HG03460 (cell line): ENCODE results near the gene SSH2.

Experiments used
- ATAC-seq: cut with Tn5 transposase; IDR thresholded peaks from one replicate; pipeline ENCODE4 v1.9.1; 2021; ENCODE audit not compliant: unreplicated experiment

SSH2 gene

GRCh38 chr17:29592850-29593551 lies 337.0 kb downstream of the SSH2 start, which contains the start of gene ANKRD13B:
Gene ANKRD13B, plus strand, starts transcription at chr17:29593132. Its CDS starts 490 bp downstream, at chr17:29593622.
- no peak for ATAC-seq

GRCh38 chr17:29591737-29592608 lies 338.1 kb downstream of the SSH2 start:
- no peak for ATAC-seq

GRCh38 chr17:29591146-29591736 lies 338.8 kb downstream of the SSH2 start:
- ATAC-seq = no peak

- no peak for ATAC-seq
These were observed 339.4 kb downstream of the SSH2 start for GRCh38 chr17:29590411-29591145.

- ATAC-seq = peak; percentile 48
These were observed 340.3 kb downstream of the SSH2 start, which contains the start of gene GIT1 for GRCh38 chr17:29589524-29590410. Gene GIT1, minus strand, starts transcription at chr17:29589648. Its CDS starts 270 bp downstream, at chr17:29589378.

- ATAC-seq = peak; percentile 13
These were observed 341.2 kb downstream of the SSH2 start for GRCh38 chr17:29588562-29589411.

- no peak for ATAC-seq
These were observed 341.9 kb downstream of the SSH2 start for GRCh38 chr17:29588017-29588561.

GRCh38 chr17:29587591-29587990 lies 342.4 kb downstream of the SSH2 start:
- no peak for ATAC-seq

GRCh38 chr17:29586676-29587469 lies 343.2 kb downstream of the SSH2 start:
- no peak for ATAC-seq

- ATAC-seq = no peak
These were observed 344.8 kb downstream of the SSH2 start for GRCh38 chr17:29585080-29585751.

DNA sequence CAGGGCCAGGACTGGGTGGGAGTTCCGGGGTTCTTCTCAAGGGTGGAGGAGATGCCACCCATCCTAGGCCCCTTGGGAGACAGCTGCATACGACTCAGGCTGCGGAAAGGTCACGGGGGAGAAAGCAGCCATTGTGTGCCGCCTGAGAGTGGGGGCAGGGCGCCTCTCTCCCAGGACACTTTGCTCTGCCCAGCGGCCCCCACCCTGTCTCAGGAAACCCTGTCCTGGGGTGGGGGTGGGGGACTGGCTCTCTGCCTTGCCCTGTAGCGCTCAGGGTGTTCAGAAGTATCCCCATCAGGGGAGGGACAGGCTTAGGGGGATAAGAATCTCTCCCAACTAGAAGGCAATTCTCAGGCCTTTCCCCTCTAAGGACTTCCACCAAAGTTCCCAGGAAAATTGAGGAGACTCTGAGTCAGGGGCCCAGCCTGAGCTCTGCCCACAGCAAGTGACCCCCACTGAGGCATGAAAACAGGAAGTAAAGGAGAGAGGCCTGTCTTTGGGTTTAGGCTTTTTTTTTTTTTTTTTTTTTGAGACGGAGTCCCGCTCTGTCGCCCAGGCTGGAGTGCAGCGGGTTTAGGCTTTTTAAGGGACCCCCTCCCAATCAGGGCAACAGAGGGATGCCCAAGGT lies 345.5 kb downstream of the SSH2 start:
- ATAC-seq = no peak

DNA sequence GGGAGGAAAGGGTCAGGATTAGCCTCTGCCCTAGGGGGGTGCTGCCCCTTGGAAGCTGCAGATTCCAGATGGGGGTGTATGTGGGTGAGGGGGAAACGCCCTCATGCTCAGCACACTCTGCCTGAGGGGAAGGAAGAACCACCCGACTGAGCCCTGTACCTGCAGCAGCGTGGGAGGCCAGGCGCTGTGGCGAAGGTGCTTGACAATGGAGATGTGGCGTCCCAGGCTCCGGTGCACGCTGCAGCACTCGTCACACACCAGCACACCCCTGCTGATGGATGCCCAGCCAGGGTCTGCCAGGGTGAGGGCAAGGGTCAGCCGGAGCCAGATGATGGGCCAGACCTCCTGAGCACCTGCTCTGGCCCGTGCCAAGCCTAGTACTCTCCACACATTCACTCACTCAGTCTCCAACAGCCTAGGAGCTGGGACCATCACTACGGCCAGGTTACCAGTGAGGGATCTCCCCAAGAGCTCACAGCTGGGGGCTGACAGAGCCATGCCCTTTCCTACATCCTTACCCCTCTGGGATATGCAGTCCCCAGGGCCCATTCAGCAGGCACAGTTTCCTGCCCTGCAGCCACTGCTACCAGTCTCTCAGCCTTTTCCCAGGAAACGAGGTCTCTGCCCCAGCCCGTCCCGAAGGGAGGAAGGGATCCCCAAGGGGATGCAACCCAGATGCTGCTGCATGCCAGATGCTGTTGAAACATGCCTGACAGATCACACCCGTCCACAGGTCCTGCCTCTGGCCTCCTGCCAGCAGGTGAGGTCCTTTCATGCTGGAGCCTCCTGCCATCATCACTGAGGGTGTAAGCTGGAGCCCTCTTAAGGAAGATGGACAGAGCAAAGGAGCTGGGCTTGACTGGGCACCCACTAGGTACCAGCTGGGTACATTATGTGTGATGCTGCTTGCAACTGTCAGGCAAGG lies 346.4 kb downstream of the SSH2 start:
- ATAC-seq = no peak

DNA sequence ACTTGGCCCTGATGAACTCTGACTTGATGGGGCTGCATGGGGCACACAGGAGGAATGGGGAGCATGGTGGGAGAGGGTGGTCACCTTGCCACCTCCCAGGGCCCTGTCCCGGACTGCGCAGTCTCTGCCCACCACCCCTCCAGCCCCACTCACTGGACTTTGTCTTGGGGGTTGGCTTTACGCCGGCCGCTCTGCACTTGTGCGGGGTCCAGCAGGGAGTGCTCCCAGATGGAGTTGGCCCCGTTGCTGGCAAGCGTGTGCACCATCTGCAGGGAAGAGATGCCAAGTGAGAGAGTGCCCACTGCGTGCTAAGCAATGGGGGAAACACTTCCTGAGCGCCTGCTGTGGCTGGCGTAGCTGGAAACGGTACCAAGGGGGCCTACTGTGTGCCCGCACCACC lies 347.3 kb downstream of the SSH2 start:
- ATAC-seq = no peak

DNA sequence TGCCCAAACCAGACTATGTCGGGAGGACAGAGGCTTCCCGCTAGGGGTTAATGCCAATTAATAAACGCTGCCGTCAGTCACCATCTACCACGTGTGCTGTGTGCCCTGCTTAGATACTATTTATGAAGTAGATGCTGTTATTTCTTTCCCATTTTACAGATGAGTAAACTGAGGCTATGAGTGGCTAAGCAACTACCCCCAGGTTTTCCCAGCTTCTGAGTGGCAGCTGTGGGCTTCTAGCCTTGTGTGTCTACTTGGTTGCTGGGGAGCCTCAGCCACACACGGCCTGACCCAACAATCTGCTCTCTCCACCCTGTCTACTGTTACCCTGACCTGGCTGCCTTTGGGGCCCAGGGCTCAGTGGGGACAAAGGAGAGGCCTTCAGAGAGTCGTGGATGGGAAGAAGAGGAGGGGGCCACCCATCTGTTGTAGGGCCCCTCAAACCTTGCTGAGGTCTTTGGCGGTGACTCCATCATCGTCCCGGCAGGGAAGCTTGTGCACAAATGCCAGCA lies 347.7 kb downstream of the SSH2 start:
- ATAC-seq = no peak

GRCh38 chr17:29581583-29582253 lies 348.3 kb downstream of the SSH2 start:
- no peak for ATAC-seq
